OCI-LY1 (cell line): Measurements from ENCODE around the gene ENTPD6.

ENCODE experiments used
- H2AFZ ChIP-seq: fragments of 200-600 bp; sonication (generic), shearing (Covaris generic); 2 replicates; pipeline ENCODE4 v1.6.0; 2014; ENCODE audit warnings: antibody characterized with exemption, mild to moderate bottlenecking, low read length
- H3F3A ChIP-seq: fragments of 200-600 bp; sonication (generic), shearing (Covaris generic); 2 replicates; pipeline ENCODE4 v1.6.0; 2014; ENCODE audit warnings: mild to moderate bottlenecking, antibody characterized with exemption, low read length, moderate library complexity; ENCODE audit not compliant: insufficient read depth
- H3K27ac ChIP-seq: fragments of 200-600 bp; sonication (generic); 2 replicates; pipeline ENCODE4 v1.5.1; 2014; ENCODE audit warnings: low read length, mixed run types, mild to moderate bottlenecking, low read depth; ENCODE audit not compliant: poor library complexity, severe bottlenecking
- H3K27me3 ChIP-seq: fragments of 200-600 bp; sonication (generic); 2 replicates; pipeline ENCODE4 v1.6.0; 2014; ENCODE audit warnings: antibody characterized with exemption, mild to moderate bottlenecking, low read length, moderate library complexity; ENCODE audit not compliant: insufficient read depth
- H3K36me3 ChIP-seq: fragments of 200-600 bp; sonication (generic); 2 replicates; pipeline ENCODE4 v1.6.1; 2014; ENCODE audit warnings: mild to moderate bottlenecking, antibody characterized with exemption, low read length, moderate library complexity, mixed read lengths; ENCODE audit not compliant: insufficient read depth
- H3K4me1 ChIP-seq: fragments of 200-600 bp; sonication (generic); 2 replicates; pipeline ENCODE4 v1.5.1; 2014; ENCODE audit warnings: mild to moderate bottlenecking, low read length, moderate library complexity; ENCODE audit not compliant: insufficient read depth, severe bottlenecking
- H3K4me2 ChIP-seq: fragments of 200-600 bp; sonication (generic), shearing (Covaris generic); 2 replicates; pipeline ENCODE4 v1.6.1; 2014; ENCODE audit warnings: low read length
- H3K4me3 ChIP-seq: fragments of 200-600 bp; sonication (generic); 2 replicates; pipeline ENCODE4 v1.5.1; 2014; ENCODE audit warnings: low read length, low read depth, mild to moderate bottlenecking, mixed read lengths; ENCODE audit not compliant: poor library complexity, severe bottlenecking
- H3K79me2 ChIP-seq: fragments of 200-600 bp; shearing (Covaris generic); 2 replicates; pipeline ENCODE4 v1.6.1; 2016; ENCODE audit warnings: mixed run types, low read length, mixed read lengths; ENCODE audit not compliant: insufficient read depth
- H3K9ac ChIP-seq: fragments of 200-600 bp; sonication (generic), shearing (Covaris generic); 2 replicates; pipeline ENCODE4 v1.6.1; 2014; ENCODE audit warnings: mild to moderate bottlenecking, low read length, mixed read lengths
- H3K9me2 ChIP-seq: fragments of 200-600 bp; sonication (generic), shearing (Covaris generic); 2 replicates; pipeline ENCODE4 v1.6.1; 2014; ENCODE audit warnings: low read depth, mild to moderate bottlenecking, low read length, mixed read lengths
- H3K9me3 ChIP-seq: fragments of 200-600 bp; shearing (Covaris generic); 2 replicates; pipeline ENCODE4 v1.6.1; 2014; ENCODE audit warnings: low read length, mixed read lengths
- H4K20me1 ChIP-seq: fragments of 200-600 bp; sonication (generic), shearing (Covaris generic); 2 replicates; pipeline ENCODE4 v1.6.0; 2016; ENCODE audit warnings: mild to moderate bottlenecking, low read length; ENCODE audit not compliant: insufficient read depth
- EZH2 ChIP-seq: fragments of 200-600 bp; sonication (generic), shearing (Covaris generic); IDR thresholded peaks from 2 replicates; pipeline ENCODE4 v1.8.0; 2017; ENCODE audit warnings: borderline replicate concordance, mixed run types, mild to moderate bottlenecking, antibody characterized with exemption, low read length, moderate library complexity, mixed read lengths
- TF ChIP-seq, protein P1 (sequence below): fragments of 200-600 bp; sonication (generic), shearing (Covaris generic); IDR thresholded peaks from 2 replicates; pipeline ENCODE4 v1.5.1; 2017; ENCODE audit warnings: mild to moderate bottlenecking, antibody characterized with exemption, low read length, moderate library complexity, mixed read lengths

The ENTPD6 gene

DNA sequence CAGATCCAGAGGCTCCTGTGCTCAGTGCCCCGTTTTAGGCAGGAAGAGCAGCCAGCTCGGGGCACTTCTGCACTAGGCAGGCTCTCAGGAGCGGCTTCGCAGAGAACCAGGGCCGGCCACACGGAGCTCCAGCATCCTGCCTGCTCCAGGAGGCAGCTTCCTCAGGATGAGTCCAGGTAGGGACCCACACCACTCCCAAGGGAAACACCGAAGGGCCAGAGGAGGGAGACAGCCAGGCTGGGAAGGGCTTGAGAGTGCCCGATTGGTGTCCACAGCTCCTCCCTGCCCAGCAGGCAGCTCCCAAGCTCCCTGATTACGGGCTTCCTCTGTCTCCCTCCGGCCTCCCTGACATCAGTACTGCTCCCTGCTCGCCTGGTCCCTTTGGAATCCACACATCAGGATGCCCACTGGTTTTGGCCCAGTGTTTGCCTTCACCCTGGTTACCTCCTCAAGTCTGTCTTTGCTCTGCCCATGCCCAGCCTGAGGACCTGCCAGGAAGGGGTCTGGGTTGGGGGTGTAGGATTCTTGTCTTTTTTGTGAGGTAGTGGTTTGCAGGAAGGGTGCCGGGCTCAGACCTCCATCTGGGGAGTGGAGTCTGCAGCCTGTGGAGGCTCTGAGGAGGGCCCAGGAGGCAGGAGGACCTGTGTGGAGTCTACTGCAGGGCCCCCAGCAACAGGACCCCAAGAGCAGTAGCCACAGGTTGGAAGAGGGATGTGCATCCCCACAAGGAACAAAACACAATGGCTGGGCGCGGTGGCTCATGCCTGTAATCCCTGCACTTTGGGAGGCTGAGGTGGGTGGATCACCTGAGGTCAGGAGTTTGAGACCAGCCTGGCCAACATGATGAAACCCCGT lies 41.2 kb downstream of the ENTPD6 start:
- Histone ChIP-seq H3K4me3 (no peak overlapping the region), H3K9me2 (no peaks in the 10 kb centered on the region), H3K4me2 (no peak overlapping the region), H3F3A (no peaks in the 10 kb centered on the region), H2AFZ (no peak overlapping the region), H3K4me1 (peaks cover 10% of the 10 kb centered on the region), H4K20me1 (no peaks in the 10 kb centered on the region), H3K27me3 (no peaks in the 10 kb centered on the region), H3K79me2 (no peaks in the 10 kb centered on the region), H3K9me3 (no peaks in the 10 kb centered on the region), H3K9ac (no peak overlapping the region), H3K27ac (no peak overlapping the region), H3K36me3 (no peaks in the 10 kb centered on the region)
- TF ChIP-seq, protein P1, sequence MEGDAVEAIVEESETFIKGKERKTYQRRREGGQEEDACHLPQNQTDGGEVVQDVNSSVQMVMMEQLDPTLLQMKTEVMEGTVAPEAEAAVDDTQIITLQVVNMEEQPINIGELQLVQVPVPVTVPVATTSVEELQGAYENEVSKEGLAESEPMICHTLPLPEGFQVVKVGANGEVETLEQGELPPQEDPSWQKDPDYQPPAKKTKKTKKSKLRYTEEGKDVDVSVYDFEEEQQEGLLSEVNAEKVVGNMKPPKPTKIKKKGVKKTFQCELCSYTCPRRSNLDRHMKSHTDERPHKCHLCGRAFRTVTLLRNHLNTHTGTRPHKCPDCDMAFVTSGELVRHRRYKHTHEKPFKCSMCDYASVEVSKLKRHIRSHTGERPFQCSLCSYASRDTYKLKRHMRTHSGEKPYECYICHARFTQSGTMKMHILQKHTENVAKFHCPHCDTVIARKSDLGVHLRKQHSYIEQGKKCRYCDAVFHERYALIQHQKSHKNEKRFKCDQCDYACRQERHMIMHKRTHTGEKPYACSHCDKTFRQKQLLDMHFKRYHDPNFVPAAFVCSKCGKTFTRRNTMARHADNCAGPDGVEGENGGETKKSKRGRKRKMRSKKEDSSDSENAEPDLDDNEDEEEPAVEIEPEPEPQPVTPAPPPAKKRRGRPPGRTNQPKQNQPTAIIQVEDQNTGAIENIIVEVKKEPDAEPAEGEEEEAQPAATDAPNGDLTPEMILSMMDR, result no peak
- TF ChIP-seq EZH2, result no peak

DNA sequence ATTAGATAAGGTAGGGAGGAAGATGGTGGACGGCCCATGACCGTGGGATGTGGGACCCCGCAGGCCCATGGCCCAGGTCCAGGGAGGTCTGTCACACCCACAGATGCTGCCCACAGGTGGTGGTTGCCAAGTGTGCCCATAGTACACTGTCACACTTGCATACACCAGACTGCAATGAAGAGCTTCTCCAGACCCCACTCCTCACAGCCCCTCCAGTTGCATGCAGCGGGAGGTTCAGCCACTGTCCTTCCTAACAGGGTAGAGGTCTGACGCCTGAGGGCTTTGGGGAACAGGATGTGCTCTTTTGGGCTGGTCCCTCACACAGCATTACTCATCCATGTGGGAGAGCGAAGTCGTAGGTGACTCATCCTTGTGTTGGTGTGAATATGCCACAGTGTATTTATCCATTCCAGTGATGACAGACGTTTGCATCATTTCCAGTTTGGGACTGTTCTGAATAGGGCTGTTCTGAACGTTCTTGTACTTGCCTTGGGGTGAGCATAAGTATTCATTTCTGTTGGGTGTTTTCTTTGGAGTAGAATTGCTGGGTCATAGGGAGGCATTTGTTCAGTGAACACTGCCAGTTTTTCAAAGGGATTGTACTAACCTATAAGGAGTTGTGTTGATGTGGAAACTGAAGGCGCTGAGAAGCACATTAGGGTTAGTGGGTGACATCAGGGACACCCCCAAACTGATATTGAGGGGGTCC lies 42.3 kb downstream of the ENTPD6 start:
- TF ChIP-seq EZH2, result no peak
- TF ChIP-seq, protein P1, result no peak
- H3K4me3 ChIP-seq, result no peak overlapping the region
- H3K4me1 ChIP-seq, result peaks cover 10% of the 10 kb centered on the region
- H3K79me2 ChIP-seq, result no peaks in the 10 kb centered on the region
- H3K27me3 ChIP-seq, result no peaks in the 10 kb centered on the region
- H3K36me3 ChIP-seq, result no peaks in the 10 kb centered on the region
- no peaks in the 10 kb centered on the region for H3K9me2 ChIP-seq
- no peaks in the 10 kb centered on the region for H3K9me3 ChIP-seq
- H3K9ac ChIP-seq, result no peak overlapping the region
- no peak overlapping the region for H2AFZ ChIP-seq
- H4K20me1 ChIP-seq, result no peaks in the 10 kb centered on the region
- H3K27ac ChIP-seq, result no peak overlapping the region
- H3F3A ChIP-seq, result no peaks in the 10 kb centered on the region
- no peak overlapping the region for H3K4me2 ChIP-seq

GRCh38 chr20:25238319-25239037 lies 43.0 kb downstream of the ENTPD6 start:
- Histone ChIP-seq H3K4me2 (no peak overlapping the region), H3K27ac (no peak overlapping the region)

More at GRCh38 chr20:25238319-25239037, 43.0 kb downstream of the ENTPD6 start:
- Histone ChIP-seq H3K9me3 (no peaks in the 10 kb centered on the region), H2AFZ (no peak overlapping the region), H3F3A (no peaks in the 10 kb centered on the region), H3K9ac (no peak overlapping the region), H3K9me2 (no peaks in the 10 kb centered on the region), H3K4me3 (no peak overlapping the region), H3K27me3 (no peaks in the 10 kb centered on the region), H4K20me1 (no peaks in the 10 kb centered on the region), H3K4me1 (peaks cover 10% of the 10 kb centered on the region), H3K36me3 (no peaks in the 10 kb centered on the region; the same call in 1 of the 2 replicates), H3K79me2 (no peaks in the 10 kb centered on the region)
- TF ChIP-seq, protein P1, result no peak
- TF ChIP-seq EZH2, result no peak
